Activated T-helper 1 cell treated with anti-CD3 and anti-CD28 coated beads, Interleukin-2, amount 50 U/mL, for 16 hours (primary cell): Measurements from ENCODE around the gene MAP3K4.

Source experiments
- DNase-seq, 2 donors: peaks; one replicate each; pipeline ENCODE4 v3.0.0-alpha.2; 2020; ENCODE audit warnings: low read depth in 1 of 2, low spot score in 1 of 2

The MAP3K4 gene

GRCh38 chr6:161037873-161038228 lies 46.3 kb downstream of the MAP3K4 start:
- DNase-seq, result no peak

GRCh38 chr6:161038229-161039031 lies 46.9 kb downstream of the MAP3K4 start:
- no peak for DNase-seq

- DNase-seq, result no peak
Measured at GRCh38 chr6:161041274-161041673, 49.7 kb downstream of the MAP3K4 start.

GRCh38 chr6:161044335-161044734 lies 52.8 kb downstream of the MAP3K4 start:
- DNase-seq, result no peak

- no peak for DNase-seq
Measured at GRCh38 chr6:161048641-161049040, 57.1 kb downstream of the MAP3K4 start.

- no peak for DNase-seq
Measured at GRCh38 chr6:161050134-161050765, 58.7 kb downstream of the MAP3K4 start.

GRCh38 chr6:161053103-161053502 lies 61.5 kb downstream of the MAP3K4 start:
- DNase-seq, result no peak

GRCh38 chr6:161054876-161055275 lies 63.3 kb downstream of the MAP3K4 start:
- no peak for DNase-seq

- DNase-seq, result no peak
Measured at GRCh38 chr6:161056451-161056850, 64.9 kb downstream of the MAP3K4 start.

GRCh38 chr6:161057103-161058091 lies 65.8 kb downstream of the MAP3K4 start:
- no peak for DNase-seq

GRCh38 chr6:161058741-161059140 lies 67.2 kb downstream of the MAP3K4 start:
- no peak for DNase-seq

- no peak for DNase-seq
Measured at GRCh38 chr6:161061576-161061975, 70.0 kb downstream of the MAP3K4 start.

GRCh38 chr6:161064915-161065314 lies 73.3 kb downstream of the MAP3K4 start:
- no peak for DNase-seq

GRCh38 chr6:161066511-161066910 lies 74.9 kb downstream of the MAP3K4 start:
- no peak for DNase-seq

GRCh38 chr6:161067749-161068148 lies 76.2 kb downstream of the MAP3K4 start:
- no peak for DNase-seq

GRCh38 chr6:161068321-161068741 lies 76.8 kb downstream of the MAP3K4 start:
- no peak for DNase-seq

GRCh38 chr6:161073930-161074329 lies 82.4 kb downstream of the MAP3K4 start:
- DNase-seq, result no peak

GRCh38 chr6:161074496-161075121 lies 83.0 kb downstream of the MAP3K4 start:
- no peak for DNase-seq

GRCh38 chr6:161076181-161076677 lies 84.7 kb downstream of the MAP3K4 start:
- DNase-seq, result no peak

- DNase-seq, result peak in 1 of 2 donors; percentile 36
Measured at GRCh38 chr6:161079566-161080262, 88.1 kb downstream of the MAP3K4 start.
